ENCODE data around the gene CSKMT. TPM values are rescaled to one million over a fixed set of nuclear protein-coding genes. Genes with fewer than 3 reads are reported as not detected.
A peak's percentile ranks its signal among the peaks of the same experiment; 100 is the strongest.

Gene CSKMT
- total and polyA plus RNA-seq, 10 of the 15 experiments (the other 5 are each of a cell fraction or from before 2014, with no cell fraction given): 7.0 to 213 (median 21.6) TPM

DNA sequence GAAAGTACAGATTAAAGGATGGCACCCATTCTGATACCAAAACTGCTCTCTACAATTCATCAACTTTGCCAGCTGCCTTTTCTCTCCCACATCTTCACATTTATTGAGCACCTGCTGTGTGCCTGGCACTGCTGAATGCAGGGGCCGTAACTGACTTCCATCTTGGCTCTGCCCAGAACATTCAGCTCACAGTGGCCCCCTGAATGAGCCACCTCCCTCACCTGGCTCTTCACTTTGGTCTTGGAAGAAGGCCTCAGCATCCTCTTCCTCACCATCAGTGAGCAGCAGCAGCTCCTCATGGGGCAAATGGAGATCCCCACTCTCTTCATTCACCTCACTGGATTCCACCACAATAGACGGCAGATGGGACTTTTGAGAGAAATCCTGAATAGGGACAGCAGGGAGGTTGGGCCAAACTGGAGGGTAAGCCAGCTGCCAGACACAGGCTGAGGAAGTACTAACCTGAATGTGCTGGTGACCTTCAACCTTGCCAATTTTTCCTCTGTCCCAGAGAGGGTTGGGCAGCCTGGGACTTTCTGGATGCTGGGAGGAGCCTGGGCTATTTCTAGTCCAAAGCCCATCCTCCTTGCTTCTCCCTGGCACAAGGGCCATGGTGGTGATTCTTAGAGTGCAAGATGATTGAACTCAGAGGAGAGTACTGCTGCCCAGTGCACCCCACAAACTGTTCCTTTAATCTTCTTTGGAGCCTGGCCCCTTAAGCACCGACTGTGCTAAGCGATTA, 4.5 kb downstream of the CSKMT start:
- no peaks in the 10 kb centered on the region for H4K20me1 ChIP-seq (ENCODE audit: control insufficient read depth, insufficient read depth)
- H3K9me3 ChIP-seq (replicated peaks; ENCODE audit: control insufficient read depth, insufficient read depth, low read length): no peaks in the 10 kb centered on the region
- H3K9ac ChIP-seq (ENCODE audit: control insufficient read depth, insufficient read depth, low read length): no peak overlapping the region
- POLR2A ChIA-PET: interaction anchor here (1.0 to 16.2 kb wide), 8 partner anchors 10 to 85 kb away, joined by 3 to 295 read pairs (median 6); partner anchors contain the start of genes GANAB, HNRNPUL2, INTS5 and TTC9C
- intact Hi-C loops (cut with micrococcal nuclease; ENCODE audit: unreplicated experiment) (loop anchor here (2.0 to 5.0 kb wide), 3 partner anchors 57 to 193 kb away; partner anchors contain the start of genes EML3, ROM1 and TUT1), in situ Hi-C loops (cut with MboI) (no loop called here)
- DNase-seq (ENCODE audit: low read depth, low spot score) (no peak), FAIRE-seq (no peak), ATAC-seq (no peak)
- no peaks in the 10 kb centered on the region for H3K27me3 ChIP-seq (replicated peaks in 1 of 2; ENCODE audit: control insufficient read depth in 2 of 2, insufficient read depth in 2 of 2, low read length in 1 of 2)
- SMC1A ChIA-PET (ENCODE audit: uncharacterized antibody, unreplicated experiment): interaction anchor here (0.6 to 1.4 kb wide), 4 partner anchors 15 to 188 kb away, joined by 3 to 4 read pairs (median 3); no protein-coding TSS in a partner anchor
- 0 out of 2 replicates have a peak, but pooled peaks have one; percentile 29 for TF ChIP-seq POLR2A (IDR thresholded peaks at IDR 0.05; ENCODE audit: low read depth, low read length)
- TF ChIP-seq IKZF1 (conservative IDR thresholded peaks at IDR 0.05): no peak
- no peak for TF ChIP-seq EGR1 (IDR thresholded peaks at IDR 0.05; ENCODE audit: borderline replicate concordance in 1 of 2, low read depth in 2 of 2, low read length in 2 of 2)
- peaks cover 21% of the 10 kb centered on the region for H3K4me1 ChIP-seq (ENCODE audit: control insufficient read depth, insufficient read depth, low read length)
- WGBS (ENCODE audit: insufficient coverage, insufficient replicate concordance, low lambda C conversion rate, missing lambda C conversion rate): 86% methylated on average over 4 of the region's 4 CpGs
- peak overlapping the region; percentile 64 for H3K4me2 ChIP-seq (ENCODE audit: control insufficient read depth, insufficient read depth)
- CTCF ChIA-PET: interaction anchor here (1.0 to 1.4 kb wide), 2 partner anchors 78 to 245 kb away, joined by 4 to 5 read pairs; partner anchors contain the start of gene TUT1
- RAD21 ChIA-PET (ENCODE audit: unreplicated experiment): interaction anchor here (0.7 kb wide), 1 partner anchor 179 kb away, joined by 3 read pairs; no protein-coding TSS in a partner anchor
- no peak overlapping the region for H2AFZ ChIP-seq (ENCODE audit: control insufficient read depth, low read depth, low read length)
- no peak overlapping the region for H3K27ac ChIP-seq (ENCODE audit: control insufficient read depth, insufficient read depth)
- H3K4me3 ChIP-seq: no peak overlapping the region
- peaks cover 68% of the 10 kb centered on the region for H3K79me2 ChIP-seq (ENCODE audit: control insufficient read depth, insufficient read depth, low read length)
- H3K36me3 ChIP-seq (ENCODE audit: control insufficient read depth in 2 of 2, insufficient read depth in 2 of 2, low read length in 1 of 2): peaks cover 0 to 6% of the 10 kb centered on the region in 2 experiments; a peak in 1 of 4 replicates
- BruUV-seq (replicated peaks): no TSS peak

DNA sequence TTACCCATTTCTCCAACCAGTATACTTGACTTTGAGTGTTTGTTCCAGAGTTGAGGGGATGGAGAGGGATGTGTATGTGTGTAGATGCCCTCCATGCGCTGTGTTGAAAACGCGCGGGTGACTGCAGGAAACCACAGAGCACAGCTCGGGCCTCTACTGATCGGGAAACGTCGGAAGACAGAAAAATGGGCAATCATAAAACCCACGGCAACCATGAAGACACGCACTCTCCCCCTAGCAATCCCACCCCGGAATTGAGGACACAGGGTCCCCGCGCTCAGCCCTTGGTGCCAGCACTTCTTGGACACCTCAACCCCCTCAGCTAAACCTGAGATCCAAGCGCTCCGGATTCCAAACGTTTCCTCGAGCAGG, 6.1 kb downstream of the CSKMT start:
- Histone ChIP-seq H3K36me3 (ENCODE audit: control insufficient read depth in 2 of 2, insufficient read depth in 2 of 2, low read length in 1 of 2) (peaks cover 0 to 9% of the 10 kb centered on the region in 2 experiments; a peak in 1 of 4 replicates), H3K9ac (ENCODE audit: control insufficient read depth, insufficient read depth, low read length) (peak overlapping the region; percentile 87), H3K4me3 (peak overlapping the region; percentile 88), H3K9me3 (replicated peaks; ENCODE audit: control insufficient read depth, insufficient read depth, low read length) (no peaks in the 10 kb centered on the region), H3K27ac (ENCODE audit: control insufficient read depth, insufficient read depth) (peak overlapping the region; percentile 75), H3K79me2 (ENCODE audit: control insufficient read depth, insufficient read depth, low read length) (peaks cover 52% of the 10 kb centered on the region), H3K27me3 (replicated peaks in 1 of 2; ENCODE audit: control insufficient read depth in 2 of 2, insufficient read depth in 2 of 2, low read length in 1 of 2) (no peaks in the 10 kb centered on the region), H3K4me1 (ENCODE audit: control insufficient read depth, insufficient read depth, low read length) (peaks cover 21% of the 10 kb centered on the region), H2AFZ (ENCODE audit: control insufficient read depth, low read depth, low read length) (peak overlapping the region; percentile 75), H3K4me2 (ENCODE audit: control insufficient read depth, insufficient read depth) (peak overlapping the region; percentile 64), H4K20me1 (ENCODE audit: control insufficient read depth, insufficient read depth) (no peaks in the 10 kb centered on the region)
- ChIA-PET SMC1A (ENCODE audit: uncharacterized antibody, unreplicated experiment) (interaction anchor here (1.0 to 2.2 kb wide), 6 partner anchors 10 to 276 kb away, joined by 3 to 9 read pairs (median 4); partner anchors contain the start of gene TUT1), CTCF (interaction anchor here (0.8 to 1.5 kb wide), 5 partner anchors 10 to 276 kb away, joined by 3 to 5 read pairs (median 4); partner anchors contain the start of gene TUT1), POLR2A (interaction anchor here (0.8 to 16.2 kb wide), 20 partner anchors 8 to 246 kb away, joined by 3 to 295 read pairs (median 6); partner anchors contain the start of genes B3GAT3, EEF1G, GANAB and HNRNPUL2), RAD21 (ENCODE audit: unreplicated experiment) (interaction anchor here (0.8 to 2.7 kb wide), 7 partner anchors 20 to 128 kb away, joined by 3 to 14 read pairs (median 6); partner anchors contain the start of genes HNRNPUL2, MTA2, TTC9C and TUT1)
- intact Hi-C loops (cut with micrococcal nuclease; ENCODE audit: unreplicated experiment) (loop anchor here (2.0 to 5.0 kb wide), 3 partner anchors 59 to 191 kb away; partner anchors contain the start of genes EML3, ROM1 and TUT1), in situ Hi-C loops (cut with MboI) (no loop called here)
- no TSS peak for BruUV-seq (replicated peaks)
- no peak for FAIRE-seq
- ATAC-seq: peak; percentile 15
- DNase-seq (ENCODE audit: low read depth, low spot score): no peak
- WGBS (ENCODE audit: insufficient coverage, insufficient replicate concordance, low lambda C conversion rate, missing lambda C conversion rate): under 1% methylated on average over 17 of the region's 17 CpGs
- TF ChIP-seq HCFC1 (IDR thresholded peaks at IDR 0.05; ENCODE audit: low read length): no peak
- TF ChIP-seq SIN3A (IDR thresholded peaks at IDR 0.05; ENCODE audit: low read depth, low read length): no peak
- no peak for TF ChIP-seq EZH2 (IDR thresholded peaks at IDR 0.05; ENCODE audit: borderline replicate concordance, control insufficient read depth, low read depth, low read length)
- TF ChIP-seq, protein P1, sequence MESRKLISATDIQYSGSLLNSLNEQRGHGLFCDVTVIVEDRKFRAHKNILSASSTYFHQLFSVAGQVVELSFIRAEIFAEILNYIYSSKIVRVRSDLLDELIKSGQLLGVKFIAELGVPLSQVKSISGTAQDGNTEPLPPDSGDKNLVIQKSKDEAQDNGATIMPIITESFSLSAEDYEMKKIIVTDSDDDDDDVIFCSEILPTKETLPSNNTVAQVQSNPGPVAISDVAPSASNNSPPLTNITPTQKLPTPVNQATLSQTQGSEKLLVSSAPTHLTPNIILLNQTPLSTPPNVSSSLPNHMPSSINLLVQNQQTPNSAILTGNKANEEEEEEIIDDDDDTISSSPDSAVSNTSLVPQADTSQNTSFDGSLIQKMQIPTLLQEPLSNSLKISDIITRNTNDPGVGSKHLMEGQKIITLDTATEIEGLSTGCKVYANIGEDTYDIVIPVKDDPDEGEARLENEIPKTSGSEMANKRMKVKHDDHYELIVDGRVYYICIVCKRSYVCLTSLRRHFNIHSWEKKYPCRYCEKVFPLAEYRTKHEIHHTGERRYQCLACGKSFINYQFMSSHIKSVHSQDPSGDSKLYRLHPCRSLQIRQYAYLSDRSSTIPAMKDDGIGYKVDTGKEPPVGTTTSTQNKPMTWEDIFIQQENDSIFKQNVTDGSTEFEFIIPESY (IDR thresholded peaks at IDR 0.05): no peak
- TF ChIP-seq CREB1 (IDR thresholded peaks at IDR 0.05; ENCODE audit: low read depth): no peak
- no peak for TF ChIP-seq NFYA (IDR thresholded peaks at IDR 0.05; ENCODE audit: borderline replicate concordance, low read depth, low read length)
- no peak for TF ChIP-seq POLR2A (IDR thresholded peaks at IDR 0.05; ENCODE audit: low read depth, low read length)
